Esophagus squamous epithelium (tissue), 5 donors: ENCODE measurements around the gene RNF32. TPM values are rescaled to one million over a fixed set of nuclear protein-coding genes. Genes with fewer than 3 reads are reported as not detected.

ENCODE experiments used
- DNase-seq: peaks from one replicate; lab custom pipeline; 2025; lab: John Stamatoyannopoulos, UW
- H3K27ac ChIP-seq, 4 donors: fragments of 200-600 bp; sonication (generic); one replicate each; pipeline ENCODE4 v1.5.1; 2016 to 2019; ENCODE audit warnings: mild to moderate bottlenecking in 1 of 4
- H3K27me3 ChIP-seq, 4 donors: fragments of 200-600 bp; sonication (generic); 1 replicate in 3 of 4; 2 replicates in 1 of 4; pipeline versions ENCODE4 v1.5.1 to v1.6.0; 2017 to 2021; ENCODE audit warnings: antibody characterized with exemption in 1 of 4
- H3K36me3 ChIP-seq, 3 donors: fragments of 200-600 bp; sonication (generic); one replicate each; pipeline ENCODE4 v1.5.1; 2016 to 2019
- H3K4me1 ChIP-seq, 3 donors: fragments of 200-600 bp; sonication (generic); one replicate each; pipeline ENCODE4 v1.5.1; 2017 to 2019
- H3K4me3 ChIP-seq, 4 donors: fragments of 200-600 bp; sonication (generic); 1 replicate in 3 of 4; 2 replicates in 1 of 4; pipeline ENCODE4 v1.5.1; 2016 to 2019; ENCODE audit warnings: mild to moderate bottlenecking in 2 of 4, moderate library complexity in 1 of 4
- H3K9me3 ChIP-seq, 3 donors: fragments of 200-600 bp; sonication (generic); one replicate each; pipeline ENCODE4 v1.5.1; 2016 to 2019
- CTCF ChIP-seq, 6 experiments: fragments of 450-650 bp in 4 of 6; fragments of 200-600 bp in 2 of 6; sonication (generic) in 2 of 6; IDR thresholded peaks; one replicate each; pipeline ENCODE4 v1.5.1; 2016 to 2019; ENCODE audit warnings: antibody characterized with exemption in 6 of 6, mild to moderate bottlenecking in 4 of 6, moderate library complexity in 4 of 6
- POLR2A ChIP-seq, 4 donors: fragments of 450-650 bp; IDR thresholded peaks; one replicate each; pipeline ENCODE4 v1.6.1; 2017; ENCODE audit warnings: antibody characterized with exemption in 4 of 4, mild to moderate bottlenecking in 4 of 4, moderate library complexity in 3 of 4
- WGBS, 2 donors: methylation state at CpG; one replicate each; pipeline ENCODE4 v1.1.5; 2018; 5-methylcytosine and 5-hydroxymethylcytosine counted together
- intact Hi-C: fragments of 100-400 bp; cut with DNase I; formaldehyde crosslinking; loops from one replicate; pipeline ENCODE4 v1.15.0; 2022
- total RNA-seq, 4 donors: library from RNA; depleted of rRNA; stranded (reverse); fragments of >200 nt; gene quantifications; one replicate each; pipeline ENCODE4 v1.1.0, GENCODE V29; 2016
- donor health status: DM: yes; HTN: yes; CAD: no.

The RNF32 gene
- total RNA-seq, 4 donors from 2014 or later: 0.64 to 1.7 (median 0.66) TPM; not detected in 1

DNA sequence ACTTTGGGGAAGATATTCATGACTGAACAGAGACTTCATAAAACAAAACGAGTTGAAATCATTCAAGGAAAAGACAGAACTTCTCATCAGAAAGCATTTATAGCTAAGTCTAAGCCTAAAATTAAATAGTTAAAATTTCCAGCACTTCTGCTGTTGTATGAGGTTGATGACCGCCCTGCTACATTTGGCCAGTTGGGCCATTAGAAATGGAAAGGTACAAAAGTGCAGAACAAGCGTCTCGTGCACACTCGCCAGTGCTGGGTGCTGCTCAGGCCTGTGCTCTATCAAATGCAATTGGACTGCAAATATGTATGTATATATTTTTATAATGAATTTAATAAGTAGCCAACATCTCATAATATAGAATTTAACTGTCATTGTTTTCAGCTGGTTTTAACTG lies 34.4 kb upstream of the RNF32 start:
- Histone ChIP-seq H3K4me3 (no peak overlapping the region), H3K9me3 (no peaks in the 10 kb centered on the region), H3K27me3 (peaks cover 0 to 28% (median 0%) of the 10 kb centered on the region in 4 donors), H3K36me3 (no peaks in the 10 kb centered on the region), H3K4me1 (peaks cover 0 to 25% (median 4%) of the 10 kb centered on the region in 3 donors), H3K27ac (no peak overlapping the region)
- TF ChIP-seq POLR2A (IDR thresholded peaks at IDR 0.05) (no peak), CTCF (IDR thresholded peaks at IDR 0.05) (no peak)
- 70 to 81% methylated on average over 5 of the region's 5 CpGs for WGBS, 2 donors
- intact Hi-C loops: no loop called here
- no peak for DNase-seq

DNA sequence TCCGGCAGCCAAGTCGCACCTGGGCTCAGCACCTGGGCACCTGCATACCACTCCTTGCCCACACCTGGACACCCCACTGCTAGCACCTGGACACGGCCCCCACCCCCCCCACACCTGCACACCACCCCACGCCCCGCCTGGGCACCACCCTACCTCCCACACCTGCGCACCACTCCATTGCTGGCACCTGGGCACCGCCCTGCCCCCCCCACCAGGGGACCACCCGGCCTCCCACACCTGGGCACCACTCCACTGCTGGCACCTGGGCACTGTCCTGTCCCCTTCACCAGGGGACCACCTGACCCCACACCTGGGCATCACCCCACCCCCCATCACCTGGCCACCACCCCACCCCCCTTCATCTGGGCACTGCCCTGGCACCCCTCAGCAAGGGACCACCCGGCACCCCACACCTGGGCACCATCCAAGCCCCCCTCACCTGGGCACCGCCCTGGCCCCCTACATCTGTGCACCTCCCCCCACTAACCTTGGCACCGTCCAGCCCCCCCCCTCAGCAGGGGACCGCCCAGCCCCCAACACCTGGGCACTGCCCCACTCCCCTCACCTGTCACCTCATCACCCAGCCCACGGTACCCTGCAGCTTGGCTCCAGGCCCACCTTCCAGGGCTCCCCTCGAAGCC lies 33.8 kb upstream of the RNF32 start:
- Histone ChIP-seq H3K27me3 (peaks cover 0 to 28% (median 0%) of the 10 kb centered on the region in 4 donors), H3K27ac (no peak overlapping the region), H3K9me3 (no peaks in the 10 kb centered on the region), H3K4me3 (peak overlapping the region in 3 of 4 donors; percentile 37 to 55 (median 45)), H3K36me3 (no peaks in the 10 kb centered on the region), H3K4me1 (peaks cover 0 to 25% (median 4%) of the 10 kb centered on the region in 3 donors)
- 80 to 96% methylated on average over 2 to 5 of the region's 14 CpGs for WGBS, 2 donors
- TF ChIP-seq CTCF (IDR thresholded peaks at IDR 0.05) (no peak), POLR2A (IDR thresholded peaks at IDR 0.05) (no peak)
- intact Hi-C loops: no loop called here
- no peak for DNase-seq

DNA sequence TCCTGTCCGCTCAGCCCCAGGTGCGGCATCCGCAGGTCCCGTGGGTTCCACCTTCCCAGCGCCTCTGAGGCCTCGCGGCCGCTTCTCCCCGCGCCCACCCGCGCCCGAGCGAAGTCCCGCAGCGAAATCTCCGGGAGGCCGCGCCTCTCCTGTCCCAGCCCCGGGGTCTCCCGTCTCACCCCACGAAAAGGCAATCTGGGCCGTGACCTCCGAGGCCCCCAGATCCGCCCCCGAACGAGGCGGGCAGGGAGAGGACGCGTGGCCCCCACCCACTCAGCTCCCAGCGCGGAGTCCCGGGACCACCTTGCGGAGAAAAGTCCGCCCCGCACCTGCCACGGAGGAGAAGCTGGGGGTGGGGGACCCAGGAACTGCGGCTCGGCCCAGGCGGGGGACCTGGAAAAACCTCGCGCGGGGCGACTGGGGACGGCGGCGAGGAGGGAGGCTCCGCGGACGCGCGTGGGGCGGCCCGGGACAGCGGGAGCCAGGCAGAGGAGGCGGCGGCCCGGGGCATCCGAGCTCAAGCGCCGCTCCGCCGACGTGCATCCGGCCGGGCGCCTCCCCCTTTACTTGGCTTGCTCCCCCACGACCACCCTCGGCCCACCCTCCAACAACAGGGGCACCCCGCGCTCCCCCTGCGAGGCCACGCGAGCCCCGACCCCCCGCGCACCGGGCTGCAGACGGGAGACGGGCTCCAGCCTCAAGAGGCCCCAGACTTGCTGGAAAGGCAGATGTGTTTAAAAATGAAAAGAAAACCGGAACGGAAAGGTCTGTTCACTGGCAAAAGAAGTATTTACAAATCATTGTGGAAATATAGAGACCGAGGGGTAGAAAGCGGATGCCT lies 33.0 kb upstream of the RNF32 start:
- peaks cover 0 to 25% (median 4%) of the 10 kb centered on the region in 3 donors for H3K4me1 ChIP-seq
- 53 to 71% methylated on average over 8 to 9 of the region's 84 CpGs for WGBS, 2 donors
- intact Hi-C loops: no loop called here
- no peaks in the 10 kb centered on the region for H3K36me3 ChIP-seq
- H3K27ac ChIP-seq: no peak overlapping the region
- H3K9me3 ChIP-seq: no peaks in the 10 kb centered on the region
- no peak for DNase-seq
- H3K4me3 ChIP-seq: peak overlapping the region; percentile 22 to 55 (median 41)
- TF ChIP-seq CTCF (IDR thresholded peaks at IDR 0.05): no peak
- no peak for TF ChIP-seq POLR2A (IDR thresholded peaks at IDR 0.05)
- peaks cover 0 to 28% (median 0%) of the 10 kb centered on the region in 4 donors for H3K27me3 ChIP-seq

DNA sequence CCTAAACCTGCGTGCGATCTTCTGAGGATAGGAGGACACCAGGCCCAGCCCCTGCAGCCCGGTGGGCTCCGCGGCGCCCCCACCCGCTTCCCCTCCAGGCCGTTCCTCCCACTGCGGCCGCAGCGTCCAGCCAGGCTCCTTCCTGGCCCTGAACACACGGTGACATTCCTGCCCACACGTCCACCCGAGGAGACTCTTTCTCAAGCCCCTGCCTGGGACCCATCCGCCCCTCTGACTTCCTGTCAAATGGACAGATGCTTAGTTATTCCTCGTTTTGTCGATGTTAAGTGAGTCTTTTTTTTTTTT lies 32.4 kb upstream of the RNF32 start:
- H3K9me3 ChIP-seq: no peaks in the 10 kb centered on the region
- DNase-seq: no peak
- H3K36me3 ChIP-seq: no peaks in the 10 kb centered on the region
- intact Hi-C loops: no loop called here
- TF ChIP-seq CTCF (IDR thresholded peaks at IDR 0.05): no peak
- TF ChIP-seq POLR2A (IDR thresholded peaks at IDR 0.05): no peak
- H3K27ac ChIP-seq: no peak overlapping the region
- peaks cover 0 to 25% (median 4%) of the 10 kb centered on the region in 3 donors for H3K4me1 ChIP-seq
- WGBS, 2 donors: 53 to 55% methylated on average over 17 of the region's 17 CpGs
- peak overlapping the region; percentile 22 to 55 (median 41) for H3K4me3 ChIP-seq
- H3K27me3 ChIP-seq: peaks cover 0 to 28% (median 0%) of the 10 kb centered on the region in 4 donors
